ENCODE measurements around the gene WWOX. TPM values are rescaled to one million over a fixed set of nuclear protein-coding genes. Genes with fewer than 3 reads are reported as not detected.

The WWOX gene
- total RNA-seq, 1 experiment from 2014 or later, result 15.6 TPM

- no peak overlapping the region for H2AK5ac ChIP-seq (ENCODE audit: insufficient read length, low read length)
- no peaks in the 10 kb centered on the region for H4K20me1 ChIP-seq (ENCODE audit: control insufficient read depth, insufficient read depth, insufficient read length)
- H3K4ac ChIP-seq (ENCODE audit: low read depth, low read length), result no peak overlapping the region
- H3K4me3 Mint-ChIP-seq, result no peak overlapping the region
- no peak overlapping the region for H4K5ac ChIP-seq (ENCODE audit: insufficient read length, low read depth, low read length)
- TF ChIP-seq, protein P1, sequence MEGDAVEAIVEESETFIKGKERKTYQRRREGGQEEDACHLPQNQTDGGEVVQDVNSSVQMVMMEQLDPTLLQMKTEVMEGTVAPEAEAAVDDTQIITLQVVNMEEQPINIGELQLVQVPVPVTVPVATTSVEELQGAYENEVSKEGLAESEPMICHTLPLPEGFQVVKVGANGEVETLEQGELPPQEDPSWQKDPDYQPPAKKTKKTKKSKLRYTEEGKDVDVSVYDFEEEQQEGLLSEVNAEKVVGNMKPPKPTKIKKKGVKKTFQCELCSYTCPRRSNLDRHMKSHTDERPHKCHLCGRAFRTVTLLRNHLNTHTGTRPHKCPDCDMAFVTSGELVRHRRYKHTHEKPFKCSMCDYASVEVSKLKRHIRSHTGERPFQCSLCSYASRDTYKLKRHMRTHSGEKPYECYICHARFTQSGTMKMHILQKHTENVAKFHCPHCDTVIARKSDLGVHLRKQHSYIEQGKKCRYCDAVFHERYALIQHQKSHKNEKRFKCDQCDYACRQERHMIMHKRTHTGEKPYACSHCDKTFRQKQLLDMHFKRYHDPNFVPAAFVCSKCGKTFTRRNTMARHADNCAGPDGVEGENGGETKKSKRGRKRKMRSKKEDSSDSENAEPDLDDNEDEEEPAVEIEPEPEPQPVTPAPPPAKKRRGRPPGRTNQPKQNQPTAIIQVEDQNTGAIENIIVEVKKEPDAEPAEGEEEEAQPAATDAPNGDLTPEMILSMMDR (conservative IDR thresholded peaks at IDR 0.05), result no peak
- no peak overlapping the region for H3K18ac ChIP-seq (ENCODE audit: insufficient read length, low read depth, low read length)
- no peak overlapping the region for H2BK15ac ChIP-seq (ENCODE audit: low read depth, low read length)
- H3K23me2 ChIP-seq (ENCODE audit: insufficient read length, low read depth, low read length, poor library complexity, severe bottlenecking), result no peaks in the 10 kb centered on the region
- WGBS (ENCODE audit: extremely low coverage, insufficient read length, low lambda C conversion rate), result no CpG with 5 or more reads among the region's 15 CpGs
- H2BK20ac ChIP-seq (ENCODE audit: low read depth, low read length, poor library complexity, severe bottlenecking), result no peak overlapping the region
- no peak overlapping the region for H2BK5ac ChIP-seq (ENCODE audit: insufficient read length, low read length)
- DNase-seq, result no peak
- no peak overlapping the region for H3K9ac ChIP-seq (ENCODE audit: extremely low read depth, insufficient read length, low read length)
- no peaks in the 10 kb centered on the region for H3K27me3 ChIP-seq (ENCODE audit: insufficient read depth, low read length)
- no peak overlapping the region for H2BK12ac ChIP-seq (ENCODE audit: insufficient read length, low read depth, low read length)
- no peaks in the 10 kb centered on the region for H3K79me1 ChIP-seq (ENCODE audit: insufficient read depth, low read depth, low read length, poor library complexity, severe bottlenecking)
- no peak overlapping the region for H3K27ac Mint-ChIP-seq
- no peak overlapping the region for H3K27ac ChIP-seq (ENCODE audit: insufficient read length, low read depth, low read length)
- no peaks in the 10 kb centered on the region for H3K4me1 ChIP-seq (ENCODE audit: insufficient read depth, low read length)
- H4K91ac ChIP-seq (ENCODE audit: insufficient read length, low read depth, low read length), result no peak overlapping the region
- H4K8ac ChIP-seq (replicated peaks; ENCODE audit: insufficient read length, low read depth, low read length), result no peak overlapping the region
- H3K23ac ChIP-seq (ENCODE audit: insufficient read length, low read depth, low read length), result no peak overlapping the region
- H3K14ac ChIP-seq (ENCODE audit: insufficient read depth, low read length), result no peak overlapping the region
- H3K4me1 Mint-ChIP-seq, result no peaks in the 10 kb centered on the region
- H3K9me3 Mint-ChIP-seq, result no peaks in the 10 kb centered on the region; a peak in 1 of 5 replicates
- H2BK120ac ChIP-seq (ENCODE audit: low read depth, low read length, poor library complexity, severe bottlenecking), result no peak overlapping the region
- no peak overlapping the region for H3T11ph ChIP-seq (ENCODE audit: low read length)
- no peak overlapping the region for H3K4me2 ChIP-seq (ENCODE audit: insufficient read depth, insufficient read length, low read length)
- no peaks in the 10 kb centered on the region for H3K27me3 Mint-ChIP-seq (ENCODE audit: low read depth)
- H3K79me2 ChIP-seq (ENCODE audit: insufficient read depth, low read length), result no peaks in the 10 kb centered on the region
- no peaks in the 10 kb centered on the region for H3K36me3 Mint-ChIP-seq (ENCODE audit: insufficient read depth in 1 of 3, low read depth in 3 of 3)
- no peaks in the 10 kb centered on the region for H3K9me3 ChIP-seq (ENCODE audit: control insufficient read depth, low read depth, low read length)
- no peak overlapping the region for H2AFZ ChIP-seq (ENCODE audit: low read length)
- H3K56ac ChIP-seq (ENCODE audit: insufficient read length, low read depth, low read length), result no peak overlapping the region
These were observed 84.2 kb downstream of the WWOX start for GRCh38 chr16:78183437-78184237.
